PC-9 (cell line): ENCODE results near the gene VGLL4. TPM values are rescaled to one million over a fixed set of nuclear protein-coding genes. Genes with fewer than 3 reads are reported as not detected.

Experiments
- BruUV-seq: library from RNA; stranded (reverse); fragments of 400-500 nt; replicated peaks from 2 replicates; lab custom pipeline; 2021; lab: Mats Ljungman, UMichigan
- CTCF ChIA-PET: fragments of 300-600 bp; sonication (Branson Sonifier 250); formaldehyde crosslinking; loops from one replicate; lab custom pipeline; 2022; ENCODE audit warnings: antibody characterized with exemption; lab: Charles Lee
- POLR2A ChIA-PET: fragments of 300-600 bp; sonication (Branson Sonifier 250); formaldehyde crosslinking; loops from one replicate; lab custom pipeline; 2022; ENCODE audit warnings: antibody characterized with exemption; ENCODE audit not compliant: unreplicated experiment; lab: Charles Lee
- DNase-seq, 2 experiments: peaks; one replicate each; pipeline versions ENCODE4 v3.0.0 to v3.0.0-alpha.2; 2015 to 2022; ENCODE audit warnings: mixed read lengths in 1 of 2
- H2AFZ ChIP-seq: fragments of 200-600 bp; sonication (generic); 2 replicates; pipeline ENCODE4 v1.8.1; 2017; ENCODE audit warnings: antibody characterized with exemption
- H3F3A ChIP-seq: fragments of 200-600 bp; sonication (generic); 2 replicates; pipeline ENCODE4 v1.8.1; 2017; ENCODE audit warnings: antibody characterized with exemption, mild to moderate bottlenecking, low read depth; ENCODE audit not compliant: insufficient read depth
- H3K27ac ChIP-seq: fragments of 200-600 bp; sonication (generic); 2 replicates; pipeline ENCODE4 v1.6.1; 2016; ENCODE audit warnings: mixed run types
- H3K27me3 ChIP-seq: fragments of 200-600 bp; sonication (generic); 2 replicates; pipeline ENCODE4 v1.6.1; 2016; ENCODE audit warnings: low read depth, mixed run types; ENCODE audit not compliant: insufficient read depth
- H3K36me3 ChIP-seq: fragments of 200-600 bp; sonication (generic); 2 replicates; pipeline ENCODE4 v1.6.1; 2016; ENCODE audit warnings: low read depth, mixed run types
- H3K4me1 ChIP-seq: fragments of 200-600 bp; sonication (generic); replicated peaks from 2 replicates; pipeline ENCODE4 v1.6.1; 2016; ENCODE audit warnings: mixed run types; ENCODE audit not compliant: insufficient read depth
- H3K4me2 ChIP-seq: fragments of 200-600 bp; sonication (generic); 2 replicates; pipeline ENCODE4 v1.6.1; 2017; ENCODE audit warnings: mixed run types
- H3K4me3 ChIP-seq: fragments of 200-600 bp; sonication (generic); 2 replicates; pipeline ENCODE4 v1.6.1; 2016; ENCODE audit warnings: mixed run types
- H3K79me2 ChIP-seq: fragments of 200-600 bp; sonication (generic); 2 replicates; pipeline ENCODE4 v1.6.1; 2017; ENCODE audit warnings: low read depth, mixed run types
- H3K9me2 ChIP-seq: fragments of 200-600 bp; sonication (generic); 2 replicates; pipeline ENCODE4 v1.8.1; 2017; ENCODE audit warnings: mild to moderate bottlenecking; ENCODE audit not compliant: insufficient read depth
- H3K9me3 ChIP-seq: fragments of 200-600 bp; sonication (generic); 2 replicates; pipeline ENCODE4 v1.8.1; 2016; ENCODE audit warnings: low read depth; ENCODE audit not compliant: insufficient read depth
- H4K20me1 ChIP-seq: fragments of 200-600 bp; sonication (generic); 2 replicates; pipeline ENCODE4 v1.8.1; 2017; ENCODE audit not compliant: insufficient read depth
- EZH2 ChIP-seq: fragments of 200-600 bp; sonication (generic); IDR thresholded peaks from 2 replicates; pipeline ENCODE4 v1.8.0; 2017; ENCODE audit warnings: antibody characterized with exemption, low read depth
- intact Hi-C: fragments of 100-400 bp; cut with micrococcal nuclease; formaldehyde crosslinking; loops from one replicate; pipeline ENCODE4 v1.10.0; 2022; ENCODE audit not compliant: unreplicated experiment
- total RNA-seq: library from RNA; stranded (reverse); gene quantifications from 2 replicates; pipeline ENCODE4 v1.2.3, GENCODE V29; 2021
- TF ChIP-seq, protein P1 (sequence below): fragments of 200-600 bp; sonication (generic); conservative IDR thresholded peaks from 2 replicates; pipeline ENCODE4 v1.6.1; 2017; ENCODE audit warnings: mixed run types, antibody characterized with exemption, mild to moderate bottlenecking, moderate library complexity

The VGLL4 gene
- total RNA-seq, 1 experiment from 2014 or later, result 42.2 TPM

- H3K79me2 ChIP-seq, result peaks cover 47% of the 10 kb centered on the region
- no peaks in the 10 kb centered on the region for H3K9me2 ChIP-seq
- ChIA-PET CTCF (interaction anchor here (0.5 to 1.8 kb wide), 4 partner anchors 49 to 272 kb away, joined by 4 to 9 read pairs (median 6); no protein-coding TSS in a partner anchor), POLR2A (interaction anchor here (0.7 kb wide), 2 partner anchors 16 to 31 kb away, joined by 4 to 9 read pairs; no protein-coding TSS in a partner anchor)
- peaks cover 15% of the 10 kb centered on the region; the same call in 1 of the 2 replicates for H3F3A ChIP-seq
- BruUV-seq, result no TSS peak
- no peak for DNase-seq
- H3K36me3 ChIP-seq, result no peaks in the 10 kb centered on the region
- no peak overlapping the region for H3K27ac ChIP-seq
- H2AFZ ChIP-seq, result no peak overlapping the region
- TF ChIP-seq EZH2, result no peak
- TF ChIP-seq, protein P1, sequence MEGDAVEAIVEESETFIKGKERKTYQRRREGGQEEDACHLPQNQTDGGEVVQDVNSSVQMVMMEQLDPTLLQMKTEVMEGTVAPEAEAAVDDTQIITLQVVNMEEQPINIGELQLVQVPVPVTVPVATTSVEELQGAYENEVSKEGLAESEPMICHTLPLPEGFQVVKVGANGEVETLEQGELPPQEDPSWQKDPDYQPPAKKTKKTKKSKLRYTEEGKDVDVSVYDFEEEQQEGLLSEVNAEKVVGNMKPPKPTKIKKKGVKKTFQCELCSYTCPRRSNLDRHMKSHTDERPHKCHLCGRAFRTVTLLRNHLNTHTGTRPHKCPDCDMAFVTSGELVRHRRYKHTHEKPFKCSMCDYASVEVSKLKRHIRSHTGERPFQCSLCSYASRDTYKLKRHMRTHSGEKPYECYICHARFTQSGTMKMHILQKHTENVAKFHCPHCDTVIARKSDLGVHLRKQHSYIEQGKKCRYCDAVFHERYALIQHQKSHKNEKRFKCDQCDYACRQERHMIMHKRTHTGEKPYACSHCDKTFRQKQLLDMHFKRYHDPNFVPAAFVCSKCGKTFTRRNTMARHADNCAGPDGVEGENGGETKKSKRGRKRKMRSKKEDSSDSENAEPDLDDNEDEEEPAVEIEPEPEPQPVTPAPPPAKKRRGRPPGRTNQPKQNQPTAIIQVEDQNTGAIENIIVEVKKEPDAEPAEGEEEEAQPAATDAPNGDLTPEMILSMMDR, result no peak
- no peaks in the 10 kb centered on the region for H3K4me1 ChIP-seq
- H3K4me3 ChIP-seq, result no peak overlapping the region
- intact Hi-C loops, result loop anchor here (5.0 kb wide), 1 partner anchor 589 kb away; no protein-coding TSS in a partner anchor
- H4K20me1 ChIP-seq, result peaks cover 34% of the 10 kb centered on the region
- no peaks in the 10 kb centered on the region for H3K9me3 ChIP-seq
- H3K27me3 ChIP-seq, result no peaks in the 10 kb centered on the region
- H3K4me2 ChIP-seq, result no peak overlapping the region
Observed at GRCh38 chr3:11651477-11651876, 7.8 kb upstream of the VGLL4 start.

DNA sequence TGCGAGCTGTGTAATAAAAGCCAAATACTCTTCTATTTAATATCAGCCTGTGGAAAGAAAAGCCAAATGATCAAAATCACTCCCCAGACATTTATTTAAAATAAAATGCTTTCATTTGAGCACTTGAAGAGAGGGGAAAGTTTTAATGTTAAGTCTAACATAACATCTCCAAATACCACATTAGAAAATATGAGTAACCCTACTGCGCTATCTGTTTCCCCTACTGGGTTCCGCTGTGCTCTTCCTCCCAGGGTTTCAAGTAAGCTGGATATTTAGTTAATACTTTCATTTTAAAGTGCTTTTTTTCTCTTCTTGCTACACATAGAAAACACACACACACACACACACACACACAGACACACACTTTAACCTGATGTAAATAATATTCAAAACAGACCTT lies 6.7 kb upstream of the VGLL4 start:
- no peaks in the 10 kb centered on the region for H3K27me3 ChIP-seq
- H3K36me3 ChIP-seq, result no peaks in the 10 kb centered on the region
- intact Hi-C loops, result loop anchor here (5.0 kb wide), 1 partner anchor 588 kb away; no protein-coding TSS in a partner anchor
- ChIA-PET CTCF (interaction anchor here (0.5 to 1.8 kb wide), 3 partner anchors 60 to 271 kb away, joined by 4 to 9 read pairs (median 5); no protein-coding TSS in a partner anchor), POLR2A (no interaction called here)
- peaks cover 15% of the 10 kb centered on the region; the same call in 1 of the 2 replicates for H3F3A ChIP-seq
- no peak for DNase-seq
- no peak overlapping the region for H3K4me3 ChIP-seq
- no peak overlapping the region for H3K27ac ChIP-seq
- BruUV-seq, result no TSS peak
- peaks cover 29% of the 10 kb centered on the region; the same call in 1 of the 2 replicates for H4K20me1 ChIP-seq
- peaks cover 40% of the 10 kb centered on the region for H3K79me2 ChIP-seq
- no peak overlapping the region for H2AFZ ChIP-seq
- H3K9me3 ChIP-seq, result no peaks in the 10 kb centered on the region
- no peaks in the 10 kb centered on the region for H3K4me1 ChIP-seq
- H3K9me2 ChIP-seq, result no peaks in the 10 kb centered on the region
- no peak for TF ChIP-seq EZH2
- TF ChIP-seq, protein P1, result no peak
- no peak overlapping the region for H3K4me2 ChIP-seq

- POLR2A ChIA-PET, result no interaction called here
- H3K36me3 ChIP-seq, result no peaks in the 10 kb centered on the region
- no peaks in the 10 kb centered on the region for H3K27me3 ChIP-seq
- H3K27ac ChIP-seq, result no peak overlapping the region
- no peak overlapping the region for H3K4me3 ChIP-seq
- no peak for TF ChIP-seq EZH2
- TF ChIP-seq, protein P1, result no peak
- CTCF ChIA-PET, result no interaction called here
- no TSS peak for BruUV-seq
- no peaks in the 10 kb centered on the region for H3K9me2 ChIP-seq
- DNase-seq, result no peak
- no peak overlapping the region for H2AFZ ChIP-seq
- intact Hi-C loops, result loop anchor here (10.0 kb wide), 1 partner anchor 414 kb away; no protein-coding TSS in a partner anchor
- no peaks in the 10 kb centered on the region for H3K9me3 ChIP-seq
- H3K4me1 ChIP-seq, result 0 out of 2 replicates have a peak, but pooled peaks cover 7% of the 10 kb centered on the region
- peaks cover 27% of the 10 kb centered on the region for H3F3A ChIP-seq
- peaks cover 35% of the 10 kb centered on the region; the same call in 1 of the 2 replicates for H3K79me2 ChIP-seq
- H3K4me2 ChIP-seq, result no peak overlapping the region
- peaks cover 17% of the 10 kb centered on the region; the same call in 1 of the 2 replicates for H4K20me1 ChIP-seq
Observed at GRCh38 chr3:11648735-11649134, 5.0 kb upstream of the VGLL4 start.
